ENCODE data around the gene C1D. TPM values are rescaled to one million over a fixed set of nuclear protein-coding genes. Genes with fewer than 3 reads are reported as not detected.

Gene C1D
- total RNA-seq, 1 experiment from 2014 or later: 21.1 TPM

GRCh38 chr2:68009526-68009925, 53.3 kb downstream of the C1D start:
- POLR2A ChIA-PET: no interaction called here
- no peak for TF ChIP-seq SRF (IDR thresholded peaks at IDR 0.05; ENCODE audit: low read depth)
- TF ChIP-seq ZBTB33 (IDR thresholded peaks at IDR 0.05; ENCODE audit: extremely low read depth, insufficient replicate concordance, low read length): no peak
- TF ChIP-seq EGR1 (IDR thresholded peaks at IDR 0.05; ENCODE audit: low read depth): no peak
- TF ChIP-seq POLR2A (IDR thresholded peaks at IDR 0.05; ENCODE audit: borderline replicate concordance, extremely low read depth, insufficient read depth, insufficient read length): no peak
- TF ChIP-seq EZH2phosphoT487 (IDR thresholded peaks at IDR 0.05; ENCODE audit: borderline replicate concordance): no peak
- CTCF ChIA-PET: no interaction called here

DNA sequence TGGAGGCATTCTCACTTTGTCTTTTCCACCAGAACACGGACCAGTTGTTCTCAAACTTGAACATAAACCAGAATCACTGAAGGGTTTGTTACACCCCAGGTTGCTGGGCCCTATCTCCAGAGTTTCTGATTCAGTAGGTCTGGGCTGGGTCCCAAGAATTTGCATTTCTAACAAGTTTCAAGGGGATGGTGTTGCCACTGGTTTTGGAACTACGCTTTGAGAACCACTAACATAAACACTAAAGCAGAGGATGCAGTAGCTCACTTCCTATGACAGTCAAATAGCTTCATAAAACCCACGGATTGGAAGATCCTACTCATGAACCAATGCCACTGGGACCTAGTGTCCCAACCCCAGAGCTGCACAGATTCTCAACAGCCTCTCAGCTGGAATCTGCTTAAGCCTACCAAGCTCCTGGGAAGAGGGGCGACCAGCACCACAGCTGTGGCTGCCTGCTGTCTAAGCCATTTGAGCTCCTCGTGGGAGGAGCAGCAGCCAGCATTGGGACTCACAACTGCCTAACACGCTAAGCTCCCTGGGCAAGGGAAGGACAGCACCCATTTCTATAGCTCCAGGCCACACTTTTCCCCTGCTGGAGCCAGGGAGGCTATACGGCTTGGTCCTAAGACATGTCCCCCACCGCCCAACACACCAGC, 62.5 kb downstream of the C1D start:
- Histone ChIP-seq H3K9me2 (ENCODE audit: insufficient read depth) (no peaks in the 10 kb centered on the region), H3K4me3 (replicated peaks in 1 of 2; ENCODE audit: low read depth in 1 of 2, low read length in 2 of 2) (no peak overlapping the region), H3K4me2 (ENCODE audit: low read length) (no peak overlapping the region), H3K9me3 (ENCODE audit: control insufficient read depth in 1 of 2, insufficient read depth in 1 of 2, low read depth in 1 of 2, low read length in 2 of 2) (no peaks in the 10 kb centered on the region), H3K9ac (ENCODE audit: low read length) (no peak overlapping the region), H4K20me1 (ENCODE audit: insufficient read depth) (no peaks in the 10 kb centered on the region), H3K27ac (ENCODE audit: low read depth, low read length) (no peak overlapping the region), H3K79me2 (ENCODE audit: insufficient read depth, low read length) (no peaks in the 10 kb centered on the region), H3K36me3 (ENCODE audit: control insufficient read depth in 1 of 2, insufficient read depth in 2 of 2, low read length in 2 of 2) (no peaks in the 10 kb centered on the region), H3K4me1 (ENCODE audit: control insufficient read depth in 1 of 2, insufficient read depth in 2 of 2, low read length in 2 of 2) (no peaks in the 10 kb centered on the region), H3K27me3 (ENCODE audit: insufficient read depth, low read length) (peaks cover 7% of the 10 kb centered on the region; the same call in 1 of the 2 replicates), H2AFZ (ENCODE audit: low read depth, low read length, poor library complexity, severe bottlenecking) (no peak overlapping the region)
- DNase-seq (ENCODE audit: low read depth, low spot score) (no peak), ATAC-seq (no peak)
- ChIA-PET CTCF (no interaction called here), RAD21 (ENCODE audit: low non-redundant PET in 1 of 2, low total read pairs in 2 of 2, uncharacterized antibody in 2 of 2, unreplicated experiment in 2 of 2) (no interaction called here), POLR2A (no interaction called here)
- no TSS peak for BruUV-seq (replicated peaks)
- intact Hi-C loops (cut with micrococcal nuclease): no loop called here
- no peak for TF ChIP-seq POLR2A (IDR thresholded peaks at IDR 0.05; ENCODE audit: borderline replicate concordance, extremely low read depth, insufficient read depth, insufficient read length)
- no peak for TF ChIP-seq RAD21 (IDR thresholded peaks at IDR 0.05; ENCODE audit: low read depth)
- TF ChIP-seq EZH2 (IDR thresholded peaks at IDR 0.05): no peak
- TF ChIP-seq EGR1 (IDR thresholded peaks at IDR 0.05; ENCODE audit: low read depth): no peak
- TF ChIP-seq ZFX (IDR thresholded peaks at IDR 0.05): no peak
- no peak for TF ChIP-seq FOSL1 (IDR thresholded peaks at IDR 0.05; ENCODE audit: low read depth)
- TF ChIP-seq EZH2phosphoT487 (IDR thresholded peaks at IDR 0.05; ENCODE audit: borderline replicate concordance): no peak
- TF ChIP-seq MAX (IDR thresholded peaks at IDR 0.05): no peak
- TF ChIP-seq TCF7L2 (IDR thresholded peaks at IDR 0.05; ENCODE audit: borderline replicate concordance, extremely low read depth, insufficient read depth, insufficient read length): no peak
- no peak for TF ChIP-seq SP1 (IDR thresholded peaks at IDR 0.05; ENCODE audit: low read depth)
- no peak for TF ChIP-seq SIN3A (IDR thresholded peaks at IDR 0.05; ENCODE audit: low read depth)
- TF ChIP-seq ZNF274 (IDR thresholded peaks at IDR 0.05; ENCODE audit: low read depth, low read length): no peak
- no peak for TF ChIP-seq POLR2AphosphoS5 (IDR thresholded peaks at IDR 0.05; ENCODE audit: low read depth, low read length)
- TF ChIP-seq ZBTB33 (IDR thresholded peaks at IDR 0.05; ENCODE audit: extremely low read depth, insufficient replicate concordance, low read length): no peak
- TF ChIP-seq ELF1 (IDR thresholded peaks at IDR 0.05; ENCODE audit: borderline replicate concordance, low read depth): no peak
- TF ChIP-seq JUND (IDR thresholded peaks at IDR 0.05): no peak
- TF ChIP-seq SRF (IDR thresholded peaks at IDR 0.05; ENCODE audit: low read depth): no peak

More at GRCh38 chr2:68009526-68009925, 53.3 kb downstream of the C1D start:
- intact Hi-C loops (cut with micrococcal nuclease): no loop called here
- Histone ChIP-seq H3K9ac (ENCODE audit: low read length) (no peak overlapping the region), H3K4me1 (ENCODE audit: control insufficient read depth in 1 of 2, insufficient read depth in 2 of 2, low read length in 2 of 2) (no peaks in the 10 kb centered on the region), H3K27me3 (ENCODE audit: insufficient read depth, low read length) (no peaks in the 10 kb centered on the region), H3K9me3 (ENCODE audit: control insufficient read depth in 1 of 2, insufficient read depth in 1 of 2, low read depth in 1 of 2, low read length in 2 of 2) (no peaks in the 10 kb centered on the region), H3K4me3 (replicated peaks in 1 of 2; ENCODE audit: low read depth in 1 of 2, low read length in 2 of 2) (no peak overlapping the region), H3K27ac (ENCODE audit: low read depth, low read length) (no peak overlapping the region), H3K4me2 (ENCODE audit: low read length) (no peak overlapping the region), H3K9me2 (ENCODE audit: insufficient read depth) (no peaks in the 10 kb centered on the region), H4K20me1 (ENCODE audit: insufficient read depth) (no peaks in the 10 kb centered on the region), H3K79me2 (ENCODE audit: insufficient read depth, low read length) (no peaks in the 10 kb centered on the region), H2AFZ (ENCODE audit: low read depth, low read length, poor library complexity, severe bottlenecking) (no peak overlapping the region), H3K36me3 (ENCODE audit: control insufficient read depth in 1 of 2, insufficient read depth in 2 of 2, low read length in 2 of 2) (no peaks in the 10 kb centered on the region)
- BruUV-seq (replicated peaks): no TSS peak
- no peak for ATAC-seq
- RAD21 ChIA-PET (ENCODE audit: low non-redundant PET in 1 of 2, low total read pairs in 2 of 2, uncharacterized antibody in 2 of 2, unreplicated experiment in 2 of 2): no interaction called here
- DNase-seq (ENCODE audit: low read depth, low spot score): no peak
